Endothelial cell of umbilical vein (primary cell): ENCODE measurements around the gene COBLL1. TPM values are rescaled to one million over a fixed set of nuclear protein-coding genes. Genes with fewer than 3 reads are reported as not detected.

ENCODE experiments used
- BruUV-seq: library from RNA; stranded (reverse); fragments of 400-500 nt; replicated peaks from 2 replicates; lab custom pipeline; 2021; lab: Mats Ljungman, UMichigan
- CTCF ChIA-PET: fragments of 300-600, 350-600 bp; sonication (Branson Sonifier 250); formaldehyde crosslinking; loops from one replicate; lab custom pipeline; 2021; ENCODE audit warnings: antibody characterized with exemption, inconsistent platforms; lab: Charles Lee
- POLR2A ChIA-PET: fragments of 300-600, 350-600 bp; sonication (Branson Sonifier 250); formaldehyde crosslinking; loops from one replicate; lab custom pipeline; 2021; ENCODE audit warnings: antibody characterized with exemption, inconsistent platforms; lab: Charles Lee
- DNase-seq: peaks from one replicate; pipeline ENCODE4 v3.0.0-alpha.2; 2011; ENCODE audit warnings: low read depth, low spot score
- FAIRE-seq: peaks from 2 replicates; lab custom pipeline; 2011; peaks lifted over from hg19 to GRCh38; lab: Jason Lieb, UNC
- H2AFZ ChIP-seq: 2 replicates; pipeline ENCODE4 v1.6.0; 2012; ENCODE audit warnings: low read depth, low read length, control low read depth, inconsistent platforms
- H3K27ac ChIP-seq: 2 replicates; pipeline ENCODE4 v1.5.1; 2011; ENCODE audit warnings: low read depth, mild to moderate bottlenecking, control low read depth, low read length, moderate library complexity; ENCODE audit not compliant: insufficient read depth
- H3K27me3 ChIP-seq, 2 experiments: 2 replicates each; pipeline versions ENCODE4 v1.6.0 to v1.6.1; 2011; ENCODE audit warnings: low read length in 2 of 2, mixed read lengths in 1 of 2; ENCODE audit not compliant: control insufficient read depth in 2 of 2, insufficient read depth in 2 of 2
- H3K36me3 ChIP-seq, 2 experiments: 2 replicates in 1 of 2; 3 replicates in 1 of 2; pipeline ENCODE4 v1.5.1; 2011; ENCODE audit warnings: low read length in 2 of 2, mild to moderate bottlenecking in 1 of 2, moderate library complexity in 1 of 2; ENCODE audit not compliant: control insufficient read depth in 2 of 2, insufficient read depth in 2 of 2; ENCODE audit errors: extremely low read depth in 1 of 2
- H3K4me1 ChIP-seq: 3 replicates; pipeline ENCODE4 v1.5.1; 2011; ENCODE audit warnings: mild to moderate bottlenecking, low read length; ENCODE audit not compliant: control insufficient read depth, insufficient read depth; ENCODE audit errors: extremely low read depth
- H3K4me2 ChIP-seq: 2 replicates; pipeline ENCODE4 v1.6.1; 2011; ENCODE audit warnings: low read length, control low read depth, mixed read lengths; ENCODE audit not compliant: insufficient read depth
- H3K4me3 ChIP-seq, 3 experiments: fragments of 200-600 bp in 1 of 3; sonication (generic), shearing (Covaris generic) in 1 of 3; replicated peaks in 1 of 3; 2 replicates each; pipeline ENCODE4 v1.5.1; 2011 to 2016; ENCODE audit warnings: control low read depth in 3 of 3, low read length in 3 of 3, mild to moderate bottlenecking in 2 of 3, inconsistent platforms in 1 of 3, low read depth in 1 of 3, moderate library complexity in 1 of 3; ENCODE audit not compliant: insufficient read depth in 1 of 3
- H3K79me2 ChIP-seq: 2 replicates; pipeline ENCODE4 v1.6.0; 2012; ENCODE audit warnings: low read length, inconsistent platforms; ENCODE audit not compliant: control insufficient read depth, insufficient read depth
- H3K9ac ChIP-seq: replicated peaks from 2 replicates; pipeline ENCODE3; 2011; ENCODE audit warnings: low read length, control low read depth; ENCODE audit not compliant: insufficient read depth; ENCODE audit errors: extremely low read depth
- H3K9me1 ChIP-seq: replicated peaks from 3 replicates; pipeline ENCODE4 v1.6.0; 2011; ENCODE audit warnings: mild to moderate bottlenecking, low read length; ENCODE audit not compliant: control insufficient read depth, insufficient read depth; ENCODE audit errors: extremely low read depth
- H3K9me3 ChIP-seq: replicated peaks from 2 replicates; pipeline ENCODE4 v1.5.1; 2012; ENCODE audit warnings: low read length, inconsistent platforms; ENCODE audit not compliant: control insufficient read depth, insufficient read depth
- H4K20me1 ChIP-seq: replicated peaks from 2 replicates; pipeline ENCODE3; 2011; ENCODE audit warnings: mild to moderate bottlenecking, low read length; ENCODE audit not compliant: control insufficient read depth, insufficient read depth; ENCODE audit errors: extremely low read depth
- CTCF ChIP-seq, 2 donors: IDR thresholded peaks; 1 replicate in 1 of 2; 2 replicates in 1 of 2; pipeline ENCODE4 v1.5.1; 2011; ENCODE audit warnings: low read length in 2 of 2, mild to moderate bottlenecking in 2 of 2, moderate library complexity in 2 of 2, control low read depth in 1 of 2, inconsistent platforms in 1 of 2, low read depth in 1 of 2; ENCODE audit not compliant: insufficient read depth in 1 of 2; ENCODE audit errors: extremely low read depth in 1 of 2
- EZH2 ChIP-seq: IDR thresholded peaks from 2 replicates; pipeline ENCODE4 v1.6.1; 2012; ENCODE audit warnings: borderline replicate concordance, low read depth, mild to moderate bottlenecking, moderate library complexity, low read length, inconsistent platforms; ENCODE audit not compliant: severe bottlenecking
- GATA2 ChIP-seq: IDR thresholded peaks from 2 replicates; pipeline ENCODE4 v1.7.0; 2011; ENCODE audit warnings: low read depth, mild to moderate bottlenecking, moderate library complexity, mixed read lengths, low read length; ENCODE audit not compliant: insufficient read length, insufficient read depth
- MAX ChIP-seq: IDR thresholded peaks from 2 replicates; pipeline ENCODE4 v1.6.1; 2011; ENCODE audit not compliant: insufficient read depth, insufficient read length
- MYC ChIP-seq: IDR thresholded peaks from one replicate; pipeline ENCODE4 v1.6.1; 2011; ENCODE audit warnings: mild to moderate bottlenecking, low read depth, low read length
- POLR2A ChIP-seq: IDR thresholded peaks from 2 replicates; pipeline ENCODE4 v1.6.1; 2012; ENCODE audit warnings: low read depth, mild to moderate bottlenecking, control low read depth, low read length
- POLR2AphosphoS5 ChIP-seq: IDR thresholded peaks from 2 replicates; pipeline ENCODE4 v1.6.1; 2012; ENCODE audit warnings: low read depth, mild to moderate bottlenecking, control low read depth, low read length, moderate library complexity; ENCODE audit not compliant: insufficient read depth
- dilution Hi-C: fragments of 300-500 bp; cut with MboI; formaldehyde crosslinking; loops from one replicate; pipeline ENCODE4 v1.15.0; 2019; ENCODE audit warnings: low sequenced_read_pairs; ENCODE audit not compliant: extremely low pct_ligation_motif_present
- intact Hi-C: fragments of 100-400 bp; cut with micrococcal nuclease; formaldehyde crosslinking; loops from one replicate; pipeline ENCODE4 v1.10.0; 2022
- polyA plus RNA-seq, 4 experiments: library from polyadenylated mRNA; depleted of rRNA in 3 of 4; stranded (reverse) in 3 of 4; unstranded in 1 of 4; fragments of >200 nt; gene quantifications; 2 replicates each; pipeline versions ENCODE4 v1.2.1 to v1.2.3, GENCODE V29; 2011 to 2012; ENCODE audit warnings: missing spikeins in 1 of 4
- total RNA-seq: library from RNA; stranded (reverse); gene quantifications from 2 replicates; pipeline ENCODE4 v1.2.3, GENCODE V29; 2021

COBLL1 gene
- total and polyA plus RNA-seq, 2 donors (not counting 3 experiments of a cell fraction or from before 2014, with no cell fraction given) = 9.1 to 38.4 TPM

GRCh38 chr2:164868563-164869419 lies 27.2 kb upstream of the COBLL1 start:
- DNase-seq (peak; percentile 23), FAIRE-seq (no peak)
- H3K36me3 ChIP-seq = no peaks in the 10 kb centered on the region
- POLR2A ChIA-PET = no interaction called here
- H3K9ac ChIP-seq = no peak overlapping the region
- no peaks in the 10 kb centered on the region for H3K79me2 ChIP-seq
- no peaks in the 10 kb centered on the region for H3K9me3 ChIP-seq
- BruUV-seq = no TSS peak
- H3K4me2 ChIP-seq = no peak overlapping the region
- TF ChIP-seq POLR2A = no peak
- TF ChIP-seq MYC = no peak
- no peak for TF ChIP-seq CTCF (IDR thresholded peaks at IDR 0.05; ENCODE audit: extremely low read depth in 1 of 2, insufficient read depth in 1 of 2, low read depth in 1 of 2, low read length in 2 of 2)
- no peak for TF ChIP-seq POLR2AphosphoS5
- TF ChIP-seq EZH2 = no peak
- no peak for TF ChIP-seq MAX
- no peak for TF ChIP-seq GATA2
- H3K27me3 ChIP-seq = no peaks in the 10 kb centered on the region
- H4K20me1 ChIP-seq = no peaks in the 10 kb centered on the region
- no peak overlapping the region for H2AFZ ChIP-seq
- no peaks in the 10 kb centered on the region for H3K9me1 ChIP-seq
- dilution Hi-C loops = no loop called here
- intact Hi-C loops = no loop called here
- H3K27ac ChIP-seq = no peak overlapping the region
- no peak overlapping the region for H3K4me3 ChIP-seq
- CTCF ChIA-PET = no interaction called here
- no peaks in the 10 kb centered on the region for H3K4me1 ChIP-seq
